Activated gamma-delta T cell treated with anti-CD3 and anti-CD28 coated beads, Interleukin-2, amount 50 U/mL, for 16 hours (primary cell): ENCODE data around the gene MLXIPL.
"Not testable (repeated sequence)": the region's sequence is repeated elsewhere in the genome, so short reads cannot be mapped to it uniquely, and the experiment has no call there.

ENCODE experiments used
- DNase-seq: peaks from one replicate; pipeline ENCODE4 v3.0.0-alpha.2; 2020; ENCODE audit warnings: low read depth

MLXIPL gene, protein sequence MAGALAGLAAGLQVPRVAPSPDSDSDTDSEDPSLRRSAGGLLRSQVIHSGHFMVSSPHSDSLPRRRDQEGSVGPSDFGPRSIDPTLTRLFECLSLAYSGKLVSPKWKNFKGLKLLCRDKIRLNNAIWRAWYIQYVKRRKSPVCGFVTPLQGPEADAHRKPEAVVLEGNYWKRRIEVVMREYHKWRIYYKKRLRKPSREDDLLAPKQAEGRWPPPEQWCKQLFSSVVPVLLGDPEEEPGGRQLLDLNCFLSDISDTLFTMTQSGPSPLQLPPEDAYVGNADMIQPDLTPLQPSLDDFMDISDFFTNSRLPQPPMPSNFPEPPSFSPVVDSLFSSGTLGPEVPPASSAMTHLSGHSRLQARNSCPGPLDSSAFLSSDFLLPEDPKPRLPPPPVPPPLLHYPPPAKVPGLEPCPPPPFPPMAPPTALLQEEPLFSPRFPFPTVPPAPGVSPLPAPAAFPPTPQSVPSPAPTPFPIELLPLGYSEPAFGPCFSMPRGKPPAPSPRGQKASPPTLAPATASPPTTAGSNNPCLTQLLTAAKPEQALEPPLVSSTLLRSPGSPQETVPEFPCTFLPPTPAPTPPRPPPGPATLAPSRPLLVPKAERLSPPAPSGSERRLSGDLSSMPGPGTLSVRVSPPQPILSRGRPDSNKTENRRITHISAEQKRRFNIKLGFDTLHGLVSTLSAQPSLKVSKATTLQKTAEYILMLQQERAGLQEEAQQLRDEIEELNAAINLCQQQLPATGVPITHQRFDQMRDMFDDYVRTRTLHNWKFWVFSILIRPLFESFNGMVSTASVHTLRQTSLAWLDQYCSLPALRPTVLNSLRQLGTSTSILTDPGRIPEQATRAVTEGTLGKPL

DNA sequence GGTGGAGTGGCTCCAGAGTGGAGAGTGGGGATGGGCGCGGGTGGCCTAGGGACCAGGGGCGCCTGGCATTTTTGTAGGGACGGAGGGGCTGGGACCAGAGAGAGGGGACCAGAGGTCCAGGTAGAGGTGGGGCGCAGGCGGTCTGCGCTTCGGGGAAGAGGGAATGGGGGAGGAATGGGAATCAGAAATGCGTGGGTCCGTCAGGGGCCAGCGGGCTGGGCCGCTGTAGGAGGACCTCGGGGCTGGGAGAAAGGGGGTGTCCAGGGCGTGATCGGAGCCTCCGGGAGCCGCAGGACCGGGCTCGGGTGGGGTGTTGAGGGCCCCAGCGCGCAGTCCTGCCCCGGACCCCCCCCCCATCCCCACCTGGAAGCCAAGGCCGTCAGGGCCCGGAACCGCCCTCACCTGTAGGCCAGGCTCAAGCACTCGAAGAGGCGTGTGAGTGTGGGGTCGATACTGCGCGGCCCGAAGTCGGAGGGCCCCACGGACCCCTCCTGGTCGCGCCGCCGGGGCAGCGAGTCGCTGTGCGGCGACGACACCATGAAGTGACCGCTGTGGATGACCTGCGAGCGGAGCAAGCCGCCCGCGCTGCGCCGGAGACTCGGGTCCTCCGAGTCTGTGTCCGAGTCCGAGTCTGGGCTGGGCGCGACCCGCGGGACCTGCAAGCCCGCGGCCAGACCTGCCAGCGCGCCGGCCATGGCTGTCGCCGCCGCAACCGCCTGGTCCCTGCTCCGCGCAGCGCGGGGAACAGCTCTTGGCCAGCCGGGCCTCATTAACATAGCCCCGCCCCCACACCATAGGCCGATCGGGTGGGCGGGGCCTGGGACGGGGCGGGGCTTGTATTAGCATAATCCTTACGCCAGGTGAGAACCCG, at the start of gene MLXIPL:
TSS of gene MLXIPL (minus strand) at position 725 of the 871 bp plus-strand sequence. CDS start at position 695, 30 bp downstream.
- peak; percentile 20 for DNase-seq

DNA sequence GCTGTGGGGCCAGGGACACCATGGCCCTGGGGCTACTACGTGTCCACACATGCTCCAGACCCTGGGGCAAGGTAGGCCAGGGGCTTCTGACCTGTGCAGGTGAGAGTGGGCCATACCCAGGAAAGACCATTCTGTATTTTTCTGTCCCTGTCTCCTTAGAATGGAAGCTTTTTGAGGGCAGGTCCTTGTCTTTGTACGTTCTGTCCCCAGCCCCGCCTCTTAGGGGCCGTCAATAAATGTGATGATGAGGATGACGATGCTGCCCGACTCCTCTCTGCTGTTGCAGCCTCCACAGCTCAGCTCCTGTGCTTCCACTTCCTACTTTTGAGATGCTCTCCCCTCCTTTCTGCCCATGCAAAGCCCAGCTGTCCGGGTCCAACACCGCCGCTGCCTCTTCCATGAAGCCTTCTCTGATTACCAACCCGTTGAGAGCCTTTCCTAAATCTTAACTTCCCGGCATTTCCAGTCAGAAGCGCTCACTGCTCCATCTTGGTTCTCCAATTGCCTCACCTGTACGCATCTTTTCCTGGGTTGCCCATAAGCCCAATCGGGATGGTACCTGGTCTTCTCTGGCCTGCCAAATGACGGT, 47.6 kb upstream of the MLXIPL start:
- DNase-seq: no peak

DNA sequence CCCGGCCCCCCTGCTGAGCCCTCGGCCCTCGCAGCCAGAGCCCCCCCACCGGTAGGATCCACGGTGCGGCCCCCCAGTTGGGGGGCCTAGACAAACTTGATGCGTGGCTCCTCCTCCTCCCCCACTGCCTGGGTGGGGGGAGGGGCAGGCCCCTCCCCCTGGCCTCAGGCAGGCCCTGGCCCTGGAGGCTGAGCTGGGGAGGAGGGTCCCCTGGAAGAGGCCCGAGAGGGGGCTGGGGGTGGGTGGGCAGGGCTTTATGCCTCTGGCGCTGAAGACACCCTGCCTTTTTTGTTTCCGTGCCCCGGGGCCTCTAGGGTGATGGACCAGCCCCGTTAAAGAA, 47.0 kb upstream of the MLXIPL start:
- no peak for DNase-seq

- DNase-seq: no peak
These were observed 45.6 kb upstream of the MLXIPL start for GRCh38 chr7:73669858-73670385.

GRCh38 chr7:73669288-73669701, 45.0 kb upstream of the MLXIPL start:
- no peak for DNase-seq

- DNase-seq: no peak
These were observed 44.5 kb upstream of the MLXIPL start for GRCh38 chr7:73668886-73669230.

DNA sequence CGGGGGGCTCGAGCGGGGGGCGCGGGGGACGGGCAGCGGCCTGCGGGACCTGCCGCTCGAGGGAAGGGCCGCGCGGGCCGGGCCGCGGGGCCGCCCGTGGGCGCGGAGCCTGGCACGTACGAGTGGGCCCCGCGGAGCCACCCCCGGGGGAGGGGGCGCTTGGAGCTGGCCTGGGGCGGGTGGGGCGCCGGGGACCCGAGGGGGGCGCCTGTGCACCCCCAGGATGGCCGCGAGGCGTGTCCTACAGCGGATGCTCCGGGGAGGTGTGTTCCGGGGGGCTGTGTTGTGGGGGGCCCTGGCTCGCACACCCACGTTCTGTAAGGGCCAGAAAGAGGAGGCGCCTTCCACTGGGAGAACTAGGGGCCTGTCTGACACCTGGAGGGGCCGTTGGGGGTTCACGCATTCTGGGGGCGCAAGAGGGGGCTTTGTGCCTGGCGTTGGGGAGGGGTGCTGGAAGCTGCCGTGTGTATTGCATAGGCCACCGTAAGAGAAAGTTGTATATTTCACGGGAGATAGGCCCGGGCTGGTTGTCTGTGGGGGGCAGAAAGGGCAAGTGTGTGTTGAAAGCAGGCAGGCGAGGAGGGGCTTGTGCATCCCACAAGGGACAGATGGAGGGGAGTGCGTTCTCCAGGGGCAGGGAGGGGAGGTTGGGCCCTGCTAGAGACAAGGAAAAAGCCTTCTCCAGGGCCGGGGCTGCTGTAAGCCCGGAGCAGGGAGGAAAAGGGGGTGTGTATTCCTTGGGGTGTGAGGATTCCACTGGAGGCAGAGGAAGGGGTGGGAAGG, 44.0 kb upstream of the MLXIPL start:
- no peak for DNase-seq

GRCh38 chr7:73667344-73668102, 43.2 kb upstream of the MLXIPL start, which contains the start of gene VPS37D:
TSS of gene VPS37D (plus strand) at chr7:73667831. CDS start at chr7:73667959, 128 bp downstream.
- peak; percentile 89 for DNase-seq

- DNase-seq: no peak
These were observed 38.7 kb upstream of the MLXIPL start for GRCh38 chr7:73663033-73663432.

GRCh38 chr7:73660594-73660993, 36.3 kb upstream of the MLXIPL start:
- not testable (repeated sequence) for DNase-seq

DNA sequence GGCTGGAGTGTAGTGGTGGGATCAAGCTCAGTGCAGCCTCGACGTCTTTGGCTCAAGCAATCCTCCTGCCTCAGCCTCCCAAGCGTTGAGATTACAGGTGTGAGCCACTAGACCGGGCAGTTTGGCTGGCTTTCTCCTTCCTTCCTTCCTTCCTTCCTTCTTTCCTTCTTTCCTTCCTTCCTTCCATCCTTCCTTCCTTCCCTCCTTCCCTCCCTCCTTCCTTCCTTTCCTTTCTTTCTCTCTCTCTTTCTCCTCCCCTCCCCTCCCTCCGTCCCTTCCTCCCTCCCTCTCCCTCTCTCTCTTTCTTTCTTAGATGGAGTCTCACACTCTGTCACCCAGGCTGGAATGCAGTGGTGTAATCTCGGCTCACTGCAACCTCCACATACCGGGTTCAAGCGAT, 35.7 kb upstream of the MLXIPL start:
- DNase-seq: no peak

DNA sequence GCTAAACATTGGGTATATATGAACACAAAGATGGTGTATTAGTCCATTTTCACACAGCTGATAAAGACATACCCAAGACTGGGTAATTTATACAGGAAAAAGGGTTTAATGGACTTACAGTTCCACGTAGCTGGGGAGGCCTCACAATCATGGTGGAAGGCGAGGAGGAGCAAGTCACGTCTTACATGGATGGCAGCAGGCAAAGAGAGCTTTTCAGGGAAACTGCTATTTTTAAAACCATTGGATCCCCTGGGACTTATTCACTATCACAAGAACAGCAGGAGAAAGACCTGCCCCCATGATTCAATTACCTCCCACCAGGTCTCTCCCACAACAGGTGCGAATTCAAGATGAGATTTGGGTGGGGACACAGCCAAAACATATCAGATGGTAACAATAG, 31.0 kb upstream of the MLXIPL start:
- not testable (repeated sequence) for DNase-seq

GRCh38 chr7:73652541-73652949, 28.2 kb upstream of the MLXIPL start:
- no peak for DNase-seq

- DNase-seq: no peak
These were observed 26.2 kb upstream of the MLXIPL start for GRCh38 chr7:73650524-73650923.

- DNase-seq: no peak
These were observed 25.3 kb upstream of the MLXIPL start for GRCh38 chr7:73649576-73649975.

DNA sequence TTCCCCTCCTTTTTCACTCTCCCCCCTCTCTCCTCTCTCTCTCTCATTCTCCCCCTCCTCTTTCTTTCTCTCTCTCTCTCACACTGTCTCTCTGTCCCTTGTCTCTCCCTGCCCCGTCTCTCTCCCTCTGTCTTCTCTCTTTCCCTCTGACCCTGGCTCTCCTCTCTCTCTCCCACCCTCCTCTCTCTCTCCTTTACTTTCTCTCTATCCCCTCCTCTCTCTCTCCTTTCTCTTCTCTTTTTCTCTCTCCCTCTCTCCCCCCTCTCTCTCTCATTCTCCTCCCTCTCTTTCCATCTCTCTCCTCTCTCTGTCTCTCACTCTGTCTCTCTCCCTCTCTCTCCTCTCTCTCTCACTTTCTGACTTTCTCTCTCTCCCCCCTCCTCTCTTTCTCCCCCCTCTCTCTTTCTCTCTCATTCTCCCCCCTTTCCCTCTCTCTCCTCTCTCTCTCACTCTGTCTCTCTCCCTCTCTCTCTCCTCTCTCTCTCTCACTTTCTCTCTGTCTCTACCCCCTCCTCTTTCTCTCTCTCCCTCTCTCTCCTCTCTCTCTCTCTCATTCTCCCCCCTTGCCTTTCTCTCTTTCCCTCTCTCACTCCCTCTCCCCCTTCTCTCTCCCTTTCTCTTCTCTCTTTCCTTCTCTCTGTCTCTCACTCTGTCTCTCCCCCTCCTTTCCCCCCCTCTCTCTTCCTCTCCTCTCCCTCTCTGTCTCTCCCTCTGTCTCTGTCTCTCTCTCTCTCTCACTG, 24.4 kb upstream of the MLXIPL start:
- DNase-seq: no peak

DNA sequence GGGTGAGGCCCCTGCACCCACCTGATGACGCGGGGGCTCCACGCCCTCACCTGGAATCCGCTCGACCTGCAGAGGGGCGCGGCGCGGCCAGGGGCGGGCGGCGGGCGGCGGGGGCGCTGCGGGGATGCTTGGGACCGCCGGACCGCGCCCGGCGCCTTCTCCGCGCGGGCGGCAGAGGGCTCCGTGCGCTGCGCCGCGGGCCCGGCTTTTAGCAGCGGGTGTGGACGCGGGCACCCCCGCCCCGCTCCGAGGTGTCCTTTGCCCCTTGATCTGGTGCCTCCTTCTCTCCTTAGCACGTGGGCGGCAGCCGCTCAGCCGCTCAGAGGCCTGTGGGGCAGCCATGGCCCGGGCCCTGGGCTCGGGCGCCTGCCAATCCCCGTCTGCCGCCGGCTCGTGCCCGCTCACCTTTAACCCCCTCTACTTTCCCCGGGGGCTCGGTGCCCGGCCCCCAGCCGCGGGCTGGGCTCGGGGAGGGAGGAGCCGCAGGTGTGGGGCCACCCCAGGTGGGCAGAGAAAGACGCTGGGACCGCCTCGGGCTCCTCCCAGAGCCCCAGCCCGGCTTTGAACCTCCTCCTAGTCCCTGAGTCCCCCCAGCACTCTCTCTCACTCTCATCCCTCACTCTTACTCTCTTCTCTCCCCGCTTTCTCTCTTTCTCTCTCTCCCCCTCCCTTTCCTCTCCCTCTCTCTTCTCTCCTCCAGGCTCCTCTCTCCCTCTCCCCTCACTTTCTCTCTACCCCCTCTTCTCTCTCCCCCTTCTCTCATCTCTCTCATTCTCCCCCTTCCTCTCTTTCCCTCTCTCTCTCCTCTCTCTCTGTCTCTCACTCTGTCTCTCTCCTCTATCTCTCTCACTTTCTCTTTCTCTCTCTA, 23.6 kb upstream of the MLXIPL start:
- no peak for DNase-seq
